BLaER1 treated with 17β-estradiol and CSF1 and Interleukin-3, amounts not matched to agents 10 nM and 100 nM (cell line): ENCODE data around the gene ELOVL5.

ENCODE experiments used
- H3K27ac ChIP-seq, 11 experiments: shearing (Covaris generic); formaldehyde crosslinking; 2 replicates each; pipeline ENCODE4 v1.8.1; 2022
- H3K27me3 ChIP-seq, 11 experiments: shearing (Covaris generic); formaldehyde crosslinking; 2 replicates each; pipeline ENCODE4 v1.8.1; 2022
- H3K36me3 ChIP-seq, 11 experiments: shearing (Covaris generic); formaldehyde crosslinking; 2 replicates each; pipeline ENCODE4 v1.8.1; 2022
- H3K4me1 ChIP-seq, 10 experiments: shearing (Covaris generic); formaldehyde crosslinking; 2 replicates each; pipeline ENCODE4 v1.8.1; 2022
- H3K4me2 ChIP-seq, 11 experiments: shearing (Covaris generic); formaldehyde crosslinking; 2 replicates each; pipeline ENCODE4 v1.8.1; 2022
- H3K4me3 ChIP-seq, 10 experiments: shearing (Covaris generic); formaldehyde crosslinking; 2 replicates each; pipeline ENCODE4 v1.8.1; 2022
- H3K9ac ChIP-seq, 11 experiments: shearing (Covaris generic); formaldehyde crosslinking; 2 replicates each; pipeline ENCODE4 v1.8.1; 2022
- H3K9me3 ChIP-seq, 11 experiments: shearing (Covaris generic); formaldehyde crosslinking; replicated peaks in 1 of 11; 2 replicates each; pipeline ENCODE4 v1.8.1; 2022
- H4K20me1 ChIP-seq, 11 experiments: shearing (Covaris generic); formaldehyde crosslinking; 2 replicates each; pipeline ENCODE4 v1.8.1; 2022
- Cebpa-rat ChIP-seq, 11 experiments: shearing (Covaris generic); IDR thresholded peaks; 2 replicates each; pipeline ENCODE4 v1.8.1; 2022

Gene ELOVL5

DNA sequence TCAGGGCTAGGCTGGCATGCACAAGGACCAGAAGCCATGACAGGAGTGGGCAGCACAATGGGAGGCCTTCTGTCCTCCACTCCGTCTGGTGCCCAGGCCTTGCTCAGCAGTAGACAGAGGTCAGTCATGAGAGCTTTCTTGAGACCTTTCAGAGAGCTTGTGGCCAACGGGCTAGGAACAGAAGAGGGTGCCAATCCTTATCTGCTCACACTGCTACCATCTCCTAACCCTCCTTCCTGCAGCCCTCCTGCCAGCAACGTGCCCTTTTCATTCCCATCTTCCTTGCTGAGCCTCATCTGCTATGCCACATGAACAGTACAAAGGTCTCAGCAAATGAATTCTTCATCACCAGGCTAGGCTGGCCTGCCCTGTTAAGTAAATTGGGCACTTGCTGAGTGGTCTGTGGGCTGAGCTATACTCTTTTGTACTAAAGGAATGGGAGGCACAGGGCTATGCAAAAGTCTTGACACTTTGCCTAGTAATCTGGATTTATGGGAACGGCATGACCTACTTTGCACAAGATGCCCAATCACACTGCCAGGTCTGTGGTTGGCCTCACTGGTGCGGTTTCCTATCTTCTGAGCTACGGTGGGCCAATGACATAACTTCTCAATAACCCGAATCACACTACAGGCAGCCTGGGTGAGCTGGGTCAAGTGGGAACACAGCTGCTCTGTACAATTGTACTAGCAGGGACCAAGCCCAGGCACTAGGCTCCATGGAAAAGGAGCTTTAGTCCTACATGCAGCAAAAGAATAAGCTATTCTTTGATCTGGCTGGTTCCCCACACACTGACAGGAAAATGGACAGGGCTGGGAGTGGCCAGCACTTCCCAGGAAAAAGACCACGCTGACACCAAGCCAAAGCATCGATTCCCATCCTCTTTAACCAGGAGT lies 47.8 kb downstream of the ELOVL5 start:
- no peak for TF ChIP-seq Cebpa-rat (IDR thresholded peaks at IDR 0.05)
- H3K9ac ChIP-seq = peak overlapping the region in 3 of 11 experiments; percentile 11 to 37 (median 16); a peak in 1 of 22 replicates
- peaks cover 0 to 7% (median 6%) of the 10 kb centered on the region in 11 experiments; a peak in 14 of 22 replicates for H3K9me3 ChIP-seq
- no peak overlapping the region for H3K4me3 ChIP-seq
- H3K36me3 ChIP-seq = no peaks in the 10 kb centered on the region; a peak in 5 of 22 replicates
- H3K27me3 ChIP-seq = no peaks in the 10 kb centered on the region
- H3K27ac ChIP-seq = peak overlapping the region in 7 of 11 experiments; percentile 5 to 58 (median 42); a peak in 9 of 22 replicates
- H3K4me2 ChIP-seq = peak overlapping the region; percentile 60 to 94 (median 77)
- peaks cover 63 to 88% (median 74%) of the 10 kb centered on the region in 10 experiments for H3K4me1 ChIP-seq
- peaks cover 30 to 85% (median 76%) of the 10 kb centered on the region in 11 experiments; a peak in 20 of 22 replicates for H4K20me1 ChIP-seq

DNA sequence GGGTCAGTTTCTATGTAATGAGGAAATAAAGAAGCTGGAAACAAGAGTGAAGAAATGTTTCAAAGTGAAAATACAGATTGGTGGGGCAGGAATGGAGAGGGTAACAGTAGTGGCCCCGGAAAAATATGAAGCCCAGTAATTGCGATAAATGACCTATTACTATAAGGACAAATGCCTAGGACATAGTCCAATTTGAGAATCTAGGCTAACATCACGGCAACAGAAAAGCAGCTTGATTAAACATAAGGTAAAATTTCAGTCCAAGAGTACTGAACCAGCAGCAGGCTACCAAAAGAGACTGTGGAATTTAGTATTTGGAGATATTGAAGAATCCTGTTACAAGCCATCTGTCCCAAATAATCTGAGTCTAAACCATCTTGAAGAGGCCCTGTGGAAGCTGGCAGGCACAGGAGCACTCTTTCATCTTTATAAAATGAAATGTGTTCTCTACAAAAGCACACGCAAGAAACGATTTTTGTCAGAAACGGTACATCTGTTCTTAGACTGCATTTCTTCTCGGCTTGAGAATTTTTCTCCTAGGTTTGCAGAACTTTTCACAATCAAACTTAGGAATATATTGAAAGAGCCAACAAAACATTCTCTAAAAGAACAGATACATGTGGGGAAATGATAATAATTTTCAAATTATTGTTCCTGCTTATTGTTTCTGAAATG lies 49.3 kb downstream of the ELOVL5 start:
- Histone ChIP-seq H3K9me3 (no peaks in the 10 kb centered on the region), H3K27ac (peak overlapping the region in 1 of 11 experiments; percentile 12; a peak in 1 of 22 replicates), H3K27me3 (no peaks in the 10 kb centered on the region), H3K4me3 (no peak overlapping the region), H3K4me2 (peak overlapping the region; percentile 20 to 94 (median 77); a peak in 18 of 22 replicates), H3K4me1 (peaks cover 67 to 100% (median 82%) of the 10 kb centered on the region in 10 experiments), H3K36me3 (peaks cover 0 to 11% (median 8%) of the 10 kb centered on the region in 11 experiments; a peak in 17 of 22 replicates), H4K20me1 (peaks cover 30 to 100% (median 91%) of the 10 kb centered on the region in 11 experiments; a peak in 20 of 22 replicates), H3K9ac (peak overlapping the region in 1 of 11 experiments; percentile 24; a peak in 4 of 22 replicates)
- no peak for TF ChIP-seq Cebpa-rat (IDR thresholded peaks at IDR 0.05)

DNA sequence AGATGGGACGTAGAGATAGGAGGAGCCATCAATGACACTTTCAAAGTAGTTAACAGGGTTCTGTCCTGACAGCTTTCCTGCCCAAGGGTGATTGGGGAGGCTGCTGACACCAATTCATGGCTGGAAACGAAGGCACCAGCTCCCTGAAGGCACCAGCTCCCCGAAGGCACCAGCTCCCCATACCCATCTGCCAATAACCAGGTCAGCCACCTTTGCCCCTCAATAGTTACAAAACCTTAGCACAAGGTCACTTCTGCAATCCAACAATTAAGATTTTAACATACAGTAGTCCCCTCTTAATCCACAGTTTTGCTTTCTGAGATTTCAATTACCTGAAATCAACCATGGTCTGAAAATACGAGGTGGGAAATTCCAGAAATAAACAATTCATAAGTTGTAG lies 51.7 kb downstream of the ELOVL5 start:
- H3K27ac ChIP-seq = no peak overlapping the region
- no peak for TF ChIP-seq Cebpa-rat (IDR thresholded peaks at IDR 0.05)
- H3K9ac ChIP-seq = no peak overlapping the region
- no peaks in the 10 kb centered on the region for H3K27me3 ChIP-seq
- H3K4me3 ChIP-seq = no peak overlapping the region
- peaks cover 47 to 100% (median 76%) of the 10 kb centered on the region in 10 experiments for H3K4me1 ChIP-seq
- peaks cover 19 to 35% (median 33%) of the 10 kb centered on the region in 11 experiments for H3K36me3 ChIP-seq
- no peaks in the 10 kb centered on the region for H3K9me3 ChIP-seq
- peak overlapping the region in 7 of 11 experiments; percentile 1 to 29 (median 24); a peak in 9 of 22 replicates for H3K4me2 ChIP-seq
- peaks cover 30 to 100% (median 86%) of the 10 kb centered on the region in 11 experiments; a peak in 20 of 22 replicates for H4K20me1 ChIP-seq

DNA sequence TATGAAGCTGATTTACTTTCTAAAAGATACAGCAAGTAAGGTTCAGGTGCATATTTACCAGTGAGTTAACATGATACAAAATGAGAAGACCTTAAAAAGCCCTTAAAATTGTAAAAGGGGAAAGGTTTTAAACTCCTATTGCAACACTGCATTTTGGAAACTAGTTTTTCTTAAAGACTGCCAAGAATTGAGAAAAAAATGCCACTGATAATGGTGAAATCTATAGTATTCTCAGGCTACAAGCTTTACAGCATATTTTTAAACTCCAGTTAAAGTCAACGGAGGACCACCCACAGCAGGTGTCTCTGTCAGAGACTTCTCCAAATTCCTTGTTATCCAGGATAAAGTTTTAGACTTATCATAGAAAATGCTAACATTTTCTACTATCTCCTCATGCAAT lies 53.6 kb downstream of the ELOVL5 start:
- no peaks in the 10 kb centered on the region for H3K9me3 ChIP-seq
- peaks cover 24 to 52% (median 48%) of the 10 kb centered on the region in 11 experiments for H3K36me3 ChIP-seq
- TF ChIP-seq Cebpa-rat (IDR thresholded peaks at IDR 0.05) = no peak
- H4K20me1 ChIP-seq = peaks cover 23 to 83% (median 68%) of the 10 kb centered on the region in 11 experiments; a peak in 20 of 22 replicates
- peak overlapping the region in 1 of 11 experiments; percentile 17; a peak in 2 of 22 replicates for H3K4me2 ChIP-seq
- no peak overlapping the region for H3K9ac ChIP-seq
- H3K27ac ChIP-seq = no peak overlapping the region
- no peaks in the 10 kb centered on the region for H3K27me3 ChIP-seq
- no peak overlapping the region for H3K4me3 ChIP-seq
- peaks cover 42 to 100% (median 76%) of the 10 kb centered on the region in 10 experiments for H3K4me1 ChIP-seq

DNA sequence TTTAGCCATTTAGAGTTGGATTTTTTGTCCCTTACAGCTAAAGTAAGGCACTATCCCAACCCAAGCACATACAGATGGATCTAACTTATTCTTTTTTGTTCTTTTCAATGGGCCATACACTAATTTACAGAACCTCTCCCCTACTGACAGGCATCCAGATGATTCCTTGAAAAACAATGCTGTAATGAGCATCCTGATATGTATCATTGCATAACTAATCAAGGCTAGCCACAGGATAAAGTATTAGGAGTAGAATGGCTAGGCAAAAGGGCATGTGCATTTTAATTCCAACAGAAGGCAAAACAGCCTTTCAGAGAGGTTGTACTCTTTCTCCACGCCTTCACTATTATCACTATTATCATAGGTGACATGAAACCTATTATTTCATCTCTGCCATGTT lies 54.1 kb downstream of the ELOVL5 start:
- Histone ChIP-seq H3K4me3 (no peak overlapping the region), H3K27me3 (no peaks in the 10 kb centered on the region), H3K4me1 (peaks cover 36 to 100% (median 73%) of the 10 kb centered on the region in 10 experiments), H3K27ac (no peak overlapping the region), H3K9me3 (peaks cover 0 to 3% (median 0%) of the 10 kb centered on the region in 11 experiments; a peak in 2 of 22 replicates), H3K36me3 (peaks cover 24 to 57% (median 53%) of the 10 kb centered on the region in 11 experiments), H4K20me1 (peaks cover 18 to 78% (median 62%) of the 10 kb centered on the region in 11 experiments; a peak in 20 of 22 replicates), H3K9ac (no peak overlapping the region), H3K4me2 (peak overlapping the region in 4 of 11 experiments; percentile 15 to 35 (median 22); a peak in 5 of 22 replicates)
- TF ChIP-seq Cebpa-rat (IDR thresholded peaks at IDR 0.05) = no peak

DNA sequence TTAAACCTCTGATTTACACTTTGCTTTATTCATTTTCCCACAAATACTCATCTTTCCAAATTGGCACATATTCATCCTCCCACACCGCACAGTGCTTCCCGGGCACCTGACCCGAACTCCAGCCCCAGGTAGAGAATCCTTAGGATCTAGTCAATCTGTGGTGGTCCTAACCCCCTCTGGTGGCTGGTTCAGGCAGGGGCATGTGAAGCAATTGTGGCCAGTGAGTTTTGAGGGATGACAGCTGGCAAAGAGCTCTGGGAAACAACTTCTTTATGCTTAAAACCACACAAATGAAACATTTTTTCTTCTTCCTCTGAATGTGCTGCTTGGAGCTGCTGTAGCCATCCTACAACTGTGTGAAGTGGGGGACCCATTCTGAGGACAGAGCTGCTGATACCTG lies 54.7 kb downstream of the ELOVL5 start:
- Histone ChIP-seq H3K4me1 (peaks cover 31 to 100% (median 73%) of the 10 kb centered on the region in 10 experiments), H4K20me1 (peaks cover 14 to 72% (median 57%) of the 10 kb centered on the region in 11 experiments; a peak in 20 of 22 replicates), H3K4me3 (no peak overlapping the region), H3K27ac (no peak overlapping the region), H3K4me2 (peak overlapping the region in 4 of 11 experiments; percentile 15 to 35 (median 22); a peak in 6 of 22 replicates), H3K27me3 (no peaks in the 10 kb centered on the region), H3K36me3 (peaks cover 24 to 62% (median 58%) of the 10 kb centered on the region in 11 experiments), H3K9ac (no peak overlapping the region), H3K9me3 (peaks cover 0 to 7% (median 0%) of the 10 kb centered on the region in 11 experiments; a peak in 2 of 22 replicates)
- TF ChIP-seq Cebpa-rat (IDR thresholded peaks at IDR 0.05) = no peak; a peak in 2 of 22 replicates

DNA sequence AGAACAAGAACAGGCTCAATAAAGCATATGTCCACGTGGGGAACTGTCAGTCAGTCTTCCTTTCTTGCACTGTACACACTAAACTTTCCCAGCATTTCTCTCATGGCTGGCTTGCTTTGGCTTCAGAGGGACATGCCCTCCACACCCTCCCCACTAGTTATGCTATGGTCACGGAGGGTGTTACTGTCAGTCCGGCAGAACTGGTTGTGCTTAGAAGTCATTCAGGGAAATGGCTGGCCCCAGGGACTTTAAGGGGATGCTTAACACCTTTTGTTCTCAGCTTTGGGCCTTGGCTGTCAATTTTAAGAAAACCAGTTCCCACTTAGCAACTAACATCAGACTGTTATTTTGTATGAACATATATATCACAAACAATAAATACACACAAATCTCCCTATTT lies 55.1 kb downstream of the ELOVL5 start:
- Histone ChIP-seq H3K9me3 (peaks cover 0 to 7% (median 0%) of the 10 kb centered on the region in 11 experiments; a peak in 2 of 22 replicates), H3K27me3 (no peaks in the 10 kb centered on the region), H3K4me3 (no peak overlapping the region), H3K4me2 (peak overlapping the region in 2 of 11 experiments; percentile 17 to 35; a peak in 2 of 22 replicates), H4K20me1 (peaks cover 14 to 68% (median 53%) of the 10 kb centered on the region in 11 experiments; a peak in 20 of 22 replicates), H3K9ac (no peak overlapping the region), H3K27ac (no peak overlapping the region), H3K36me3 (peaks cover 24 to 65% (median 60%) of the 10 kb centered on the region in 11 experiments), H3K4me1 (peaks cover 30 to 100% (median 74%) of the 10 kb centered on the region in 10 experiments)
- no peak for TF ChIP-seq Cebpa-rat (IDR thresholded peaks at IDR 0.05)
